PC-9 (cell line): ENCODE data around the gene TTF2. TPM values are rescaled to one million over a fixed set of nuclear protein-coding genes. Genes with fewer than 3 reads are reported as not detected.
A peak's percentile ranks its signal among the peaks of the same experiment; 100 is the strongest.

Source experiments
- BruUV-seq: library from RNA; stranded (reverse); fragments of 400-500 nt; replicated peaks from 2 replicates; lab custom pipeline; 2021; lab: Mats Ljungman, UMichigan
- CTCF ChIA-PET: fragments of 300-600 bp; sonication (Branson Sonifier 250); formaldehyde crosslinking; loops from one replicate; lab custom pipeline; 2022; ENCODE audit warnings: antibody characterized with exemption; lab: Charles Lee
- POLR2A ChIA-PET: fragments of 300-600 bp; sonication (Branson Sonifier 250); formaldehyde crosslinking; loops from one replicate; lab custom pipeline; 2022; ENCODE audit warnings: antibody characterized with exemption; ENCODE audit not compliant: unreplicated experiment; lab: Charles Lee
- DNase-seq, 2 experiments: peaks; one replicate each; pipeline versions ENCODE4 v3.0.0 to v3.0.0-alpha.2; 2015 to 2022; ENCODE audit warnings: mixed read lengths in 1 of 2
- H2AFZ ChIP-seq: fragments of 200-600 bp; sonication (generic); 2 replicates; pipeline ENCODE4 v1.8.1; 2017; ENCODE audit warnings: antibody characterized with exemption
- H3F3A ChIP-seq: fragments of 200-600 bp; sonication (generic); 2 replicates; pipeline ENCODE4 v1.8.1; 2017; ENCODE audit warnings: antibody characterized with exemption, mild to moderate bottlenecking, low read depth; ENCODE audit not compliant: insufficient read depth
- H3K27ac ChIP-seq: fragments of 200-600 bp; sonication (generic); 2 replicates; pipeline ENCODE4 v1.6.1; 2016; ENCODE audit warnings: mixed run types
- H3K27me3 ChIP-seq: fragments of 200-600 bp; sonication (generic); 2 replicates; pipeline ENCODE4 v1.6.1; 2016; ENCODE audit warnings: low read depth, mixed run types; ENCODE audit not compliant: insufficient read depth
- H3K36me3 ChIP-seq: fragments of 200-600 bp; sonication (generic); 2 replicates; pipeline ENCODE4 v1.6.1; 2016; ENCODE audit warnings: low read depth, mixed run types
- H3K4me1 ChIP-seq: fragments of 200-600 bp; sonication (generic); replicated peaks from 2 replicates; pipeline ENCODE4 v1.6.1; 2016; ENCODE audit warnings: mixed run types; ENCODE audit not compliant: insufficient read depth
- H3K4me2 ChIP-seq: fragments of 200-600 bp; sonication (generic); 2 replicates; pipeline ENCODE4 v1.6.1; 2017; ENCODE audit warnings: mixed run types
- H3K4me3 ChIP-seq: fragments of 200-600 bp; sonication (generic); 2 replicates; pipeline ENCODE4 v1.6.1; 2016; ENCODE audit warnings: mixed run types
- H3K79me2 ChIP-seq: fragments of 200-600 bp; sonication (generic); 2 replicates; pipeline ENCODE4 v1.6.1; 2017; ENCODE audit warnings: low read depth, mixed run types
- H3K9me2 ChIP-seq: fragments of 200-600 bp; sonication (generic); 2 replicates; pipeline ENCODE4 v1.8.1; 2017; ENCODE audit warnings: mild to moderate bottlenecking; ENCODE audit not compliant: insufficient read depth
- H3K9me3 ChIP-seq: fragments of 200-600 bp; sonication (generic); 2 replicates; pipeline ENCODE4 v1.8.1; 2016; ENCODE audit warnings: low read depth; ENCODE audit not compliant: insufficient read depth
- H4K20me1 ChIP-seq: fragments of 200-600 bp; sonication (generic); 2 replicates; pipeline ENCODE4 v1.8.1; 2017; ENCODE audit not compliant: insufficient read depth
- EZH2 ChIP-seq: fragments of 200-600 bp; sonication (generic); IDR thresholded peaks from 2 replicates; pipeline ENCODE4 v1.8.0; 2017; ENCODE audit warnings: antibody characterized with exemption, low read depth
- intact Hi-C: fragments of 100-400 bp; cut with micrococcal nuclease; formaldehyde crosslinking; loops from one replicate; pipeline ENCODE4 v1.10.0; 2022; ENCODE audit not compliant: unreplicated experiment
- total RNA-seq: library from RNA; stranded (reverse); gene quantifications from 2 replicates; pipeline ENCODE4 v1.2.3, GENCODE V29; 2021
- TF ChIP-seq, protein P1 (sequence below): fragments of 200-600 bp; sonication (generic); conservative IDR thresholded peaks from 2 replicates; pipeline ENCODE4 v1.6.1; 2017; ENCODE audit warnings: mixed run types, antibody characterized with exemption, mild to moderate bottlenecking, moderate library complexity

The TTF2 gene
- total RNA-seq, 1 experiment from 2014 or later: 62.2 TPM

DNA sequence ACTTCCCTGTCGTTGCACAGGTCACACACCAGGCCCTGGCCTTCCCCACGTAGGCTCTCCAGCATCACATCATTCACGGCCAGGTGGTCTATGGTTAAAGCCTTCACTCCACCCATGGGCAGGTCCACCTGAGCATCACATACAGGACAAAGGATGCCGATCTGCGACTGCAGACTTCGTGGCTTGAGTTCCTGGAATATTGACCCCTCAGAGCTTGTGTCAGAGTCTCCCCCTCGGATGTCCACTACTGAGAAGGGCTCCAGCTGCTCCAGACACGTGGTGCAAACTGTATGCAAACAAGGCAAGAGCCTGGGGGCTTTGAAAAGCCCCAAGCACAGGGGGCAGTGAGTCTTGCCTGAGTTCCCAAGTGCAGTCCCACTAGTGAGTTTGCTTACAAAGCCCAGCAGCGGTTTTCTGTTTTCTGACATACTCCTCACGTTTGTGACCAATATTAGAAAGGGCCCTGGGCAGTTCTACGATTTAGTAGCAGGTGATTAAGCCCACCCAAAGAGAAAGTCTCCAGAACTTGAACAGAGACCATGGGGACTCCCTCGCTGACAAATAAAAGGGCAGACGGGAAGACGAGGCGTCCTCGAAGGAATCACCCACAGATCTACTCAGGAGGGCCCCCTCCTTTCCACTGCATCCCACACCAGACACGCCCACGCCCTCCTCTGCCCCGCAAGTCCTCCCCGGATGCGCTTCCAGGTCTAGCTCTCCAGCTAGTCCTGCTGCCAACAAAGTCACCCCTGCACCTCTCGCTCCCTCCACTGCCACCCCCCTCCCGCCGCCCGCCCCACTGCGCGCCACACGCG lies 60.9 kb downstream of the TTF2 start:
- TF ChIP-seq EZH2: no peak
- TF ChIP-seq, protein P1, sequence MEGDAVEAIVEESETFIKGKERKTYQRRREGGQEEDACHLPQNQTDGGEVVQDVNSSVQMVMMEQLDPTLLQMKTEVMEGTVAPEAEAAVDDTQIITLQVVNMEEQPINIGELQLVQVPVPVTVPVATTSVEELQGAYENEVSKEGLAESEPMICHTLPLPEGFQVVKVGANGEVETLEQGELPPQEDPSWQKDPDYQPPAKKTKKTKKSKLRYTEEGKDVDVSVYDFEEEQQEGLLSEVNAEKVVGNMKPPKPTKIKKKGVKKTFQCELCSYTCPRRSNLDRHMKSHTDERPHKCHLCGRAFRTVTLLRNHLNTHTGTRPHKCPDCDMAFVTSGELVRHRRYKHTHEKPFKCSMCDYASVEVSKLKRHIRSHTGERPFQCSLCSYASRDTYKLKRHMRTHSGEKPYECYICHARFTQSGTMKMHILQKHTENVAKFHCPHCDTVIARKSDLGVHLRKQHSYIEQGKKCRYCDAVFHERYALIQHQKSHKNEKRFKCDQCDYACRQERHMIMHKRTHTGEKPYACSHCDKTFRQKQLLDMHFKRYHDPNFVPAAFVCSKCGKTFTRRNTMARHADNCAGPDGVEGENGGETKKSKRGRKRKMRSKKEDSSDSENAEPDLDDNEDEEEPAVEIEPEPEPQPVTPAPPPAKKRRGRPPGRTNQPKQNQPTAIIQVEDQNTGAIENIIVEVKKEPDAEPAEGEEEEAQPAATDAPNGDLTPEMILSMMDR: no peak
- BruUV-seq: TSS peak; percentile 44
- DNase-seq: peak in 1 of 2 experiments; percentile 45
- Histone ChIP-seq H3K4me3 (peak overlapping the region; percentile 62), H3K9me2 (no peaks in the 10 kb centered on the region), H3K27ac (no peak overlapping the region), H2AFZ (peak overlapping the region; percentile 77), H3F3A (no peaks in the 10 kb centered on the region; the same call in 1 of the 2 replicates), H3K36me3 (no peaks in the 10 kb centered on the region), H3K9me3 (no peaks in the 10 kb centered on the region), H3K4me2 (peak overlapping the region; percentile 90), H3K79me2 (no peaks in the 10 kb centered on the region), H3K4me1 (peaks cover 7% of the 10 kb centered on the region), H4K20me1 (no peaks in the 10 kb centered on the region), H3K27me3 (no peaks in the 10 kb centered on the region)
- CTCF ChIA-PET: interaction anchor here (1.0 kb wide), 1 partner anchor 49 kb away, joined by 5 read pairs; no protein-coding TSS in a partner anchor
- POLR2A ChIA-PET: interaction anchor here (0.6 kb wide), 3 partner anchors 8 to 246 kb away, joined by 4 to 6 read pairs (median 4); partner anchors contain the start of gene MAN1A2
- intact Hi-C loops: loop anchor here (1.0 to 10.0 kb wide), 4 partner anchors 52 to 486 kb away; partner anchors contain the start of genes MAN1A2 and TENT5C

GRCh38 chr1:117121589-117122329 lies 61.6 kb downstream of the TTF2 start, which contains the start of gene TRIM45:
TSS of gene TRIM45 (minus strand) at chr1:117121749. CDS start at chr1:117121201, 548 bp downstream.
- intact Hi-C loops: loop anchor here (1.0 to 10.0 kb wide), 4 partner anchors 53 to 486 kb away; partner anchors contain the start of genes MAN1A2 and TENT5C
- TSS peak; percentile 93 for BruUV-seq
- CTCF ChIA-PET: interaction anchor here (0.7 to 1.7 kb wide), 2 partner anchors 54 to 163 kb away, joined by 3 to 11 read pairs; no protein-coding TSS in a partner anchor

More at GRCh38 chr1:117121589-117122329, 61.6 kb downstream of the TTF2 start, which contains the start of gene TRIM45:
- Histone ChIP-seq H3K27me3 (no peaks in the 10 kb centered on the region), H3K36me3 (no peaks in the 10 kb centered on the region), H3F3A (no peaks in the 10 kb centered on the region; the same call in 1 of the 2 replicates), H3K9me2 (no peaks in the 10 kb centered on the region), H3K4me1 (peaks cover 7% of the 10 kb centered on the region), H3K4me2 (peak within 1 kb of the TSS; percentile 90), H2AFZ (peak within 1 kb of the TSS; percentile 77), H3K4me3 (peak within 1 kb of the TSS; percentile 62), H4K20me1 (no peaks in the 10 kb centered on the region), H3K27ac (peak within 1 kb of the TSS; percentile 23; the same call in 1 of the 2 replicates), H3K79me2 (no peaks in the 10 kb centered on the region), H3K9me3 (no peaks in the 10 kb centered on the region)
- peak; percentile 95 to 98 for DNase-seq
- POLR2A ChIA-PET: interaction anchor here (0.5 kb wide), 1 partner anchor 107 kb away, joined by 7 read pairs; no protein-coding TSS in a partner anchor
- no peak for TF ChIP-seq EZH2
- TF ChIP-seq, protein P1: peak; percentile 83
